Measurements from ENCODE around the gene LAMA1. TPM values are rescaled to one million over a fixed set of nuclear protein-coding genes. Genes with fewer than 3 reads are reported as not detected.

The LAMA1 gene
- polyA plus RNA-seq, 1 donor from 2014 or later, result 10.3 TPM

DNA sequence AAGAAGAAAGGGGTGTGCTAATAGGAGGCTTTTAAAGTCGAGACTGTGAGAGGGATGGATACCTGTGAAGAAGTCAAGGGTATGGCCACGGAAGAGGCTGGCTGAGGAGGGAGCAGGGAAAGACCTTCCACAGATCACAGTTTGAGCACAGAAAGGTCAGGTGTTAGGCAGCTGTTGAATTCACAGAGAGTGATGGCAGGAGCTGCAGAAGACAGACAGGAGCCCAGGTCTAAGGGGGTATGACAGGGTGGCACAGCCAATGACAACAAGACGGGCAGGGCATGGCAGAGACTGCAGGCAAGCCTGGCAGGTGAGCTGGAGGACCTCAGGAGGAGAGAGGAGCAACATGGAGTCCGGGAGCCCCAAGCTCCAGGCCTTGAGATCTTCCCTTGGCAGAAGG is 163.1 kb downstream of the LAMA1 start:
- TF ChIP-seq POLR2AphosphoS5 (IDR thresholded peaks at IDR 0.05) (no peak), EP300 (conservative IDR thresholded peaks at IDR 0.05; ENCODE audit: poor library complexity, severe bottlenecking) (no peak), MXI1 (conservative IDR thresholded peaks at IDR 0.05; ENCODE audit: poor library complexity, severe bottlenecking) (no peak), SMC3 (conservative IDR thresholded peaks at IDR 0.05; ENCODE audit: poor library complexity) (no peak), RAD21 (conservative IDR thresholded peaks at IDR 0.05) (no peak), EZH2 (IDR thresholded peaks at IDR 0.05; ENCODE audit: borderline replicate concordance, insufficient read depth, low read length, poor library complexity, severe bottlenecking) (no peak), TAF1 (IDR thresholded peaks at IDR 0.05; ENCODE audit: low read depth) (no peak)
- TF ChIP-seq, protein P1, sequence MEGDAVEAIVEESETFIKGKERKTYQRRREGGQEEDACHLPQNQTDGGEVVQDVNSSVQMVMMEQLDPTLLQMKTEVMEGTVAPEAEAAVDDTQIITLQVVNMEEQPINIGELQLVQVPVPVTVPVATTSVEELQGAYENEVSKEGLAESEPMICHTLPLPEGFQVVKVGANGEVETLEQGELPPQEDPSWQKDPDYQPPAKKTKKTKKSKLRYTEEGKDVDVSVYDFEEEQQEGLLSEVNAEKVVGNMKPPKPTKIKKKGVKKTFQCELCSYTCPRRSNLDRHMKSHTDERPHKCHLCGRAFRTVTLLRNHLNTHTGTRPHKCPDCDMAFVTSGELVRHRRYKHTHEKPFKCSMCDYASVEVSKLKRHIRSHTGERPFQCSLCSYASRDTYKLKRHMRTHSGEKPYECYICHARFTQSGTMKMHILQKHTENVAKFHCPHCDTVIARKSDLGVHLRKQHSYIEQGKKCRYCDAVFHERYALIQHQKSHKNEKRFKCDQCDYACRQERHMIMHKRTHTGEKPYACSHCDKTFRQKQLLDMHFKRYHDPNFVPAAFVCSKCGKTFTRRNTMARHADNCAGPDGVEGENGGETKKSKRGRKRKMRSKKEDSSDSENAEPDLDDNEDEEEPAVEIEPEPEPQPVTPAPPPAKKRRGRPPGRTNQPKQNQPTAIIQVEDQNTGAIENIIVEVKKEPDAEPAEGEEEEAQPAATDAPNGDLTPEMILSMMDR (IDR thresholded peaks at IDR 0.05; ENCODE audit: poor library complexity, severe bottlenecking), result no peak
- TF ChIP-seq, protein P2, sequence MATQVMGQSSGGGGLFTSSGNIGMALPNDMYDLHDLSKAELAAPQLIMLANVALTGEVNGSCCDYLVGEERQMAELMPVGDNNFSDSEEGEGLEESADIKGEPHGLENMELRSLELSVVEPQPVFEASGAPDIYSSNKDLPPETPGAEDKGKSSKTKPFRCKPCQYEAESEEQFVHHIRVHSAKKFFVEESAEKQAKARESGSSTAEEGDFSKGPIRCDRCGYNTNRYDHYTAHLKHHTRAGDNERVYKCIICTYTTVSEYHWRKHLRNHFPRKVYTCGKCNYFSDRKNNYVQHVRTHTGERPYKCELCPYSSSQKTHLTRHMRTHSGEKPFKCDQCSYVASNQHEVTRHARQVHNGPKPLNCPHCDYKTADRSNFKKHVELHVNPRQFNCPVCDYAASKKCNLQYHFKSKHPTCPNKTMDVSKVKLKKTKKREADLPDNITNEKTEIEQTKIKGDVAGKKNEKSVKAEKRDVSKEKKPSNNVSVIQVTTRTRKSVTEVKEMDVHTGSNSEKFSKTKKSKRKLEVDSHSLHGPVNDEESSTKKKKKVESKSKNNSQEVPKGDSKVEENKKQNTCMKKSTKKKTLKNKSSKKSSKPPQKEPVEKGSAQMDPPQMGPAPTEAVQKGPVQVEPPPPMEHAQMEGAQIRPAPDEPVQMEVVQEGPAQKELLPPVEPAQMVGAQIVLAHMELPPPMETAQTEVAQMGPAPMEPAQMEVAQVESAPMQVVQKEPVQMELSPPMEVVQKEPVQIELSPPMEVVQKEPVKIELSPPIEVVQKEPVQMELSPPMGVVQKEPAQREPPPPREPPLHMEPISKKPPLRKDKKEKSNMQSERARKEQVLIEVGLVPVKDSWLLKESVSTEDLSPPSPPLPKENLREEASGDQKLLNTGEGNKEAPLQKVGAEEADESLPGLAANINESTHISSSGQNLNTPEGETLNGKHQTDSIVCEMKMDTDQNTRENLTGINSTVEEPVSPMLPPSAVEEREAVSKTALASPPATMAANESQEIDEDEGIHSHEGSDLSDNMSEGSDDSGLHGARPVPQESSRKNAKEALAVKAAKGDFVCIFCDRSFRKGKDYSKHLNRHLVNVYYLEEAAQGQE (IDR thresholded peaks at IDR 0.05; ENCODE audit: borderline replicate concordance), result no peak
- H3K27ac ChIP-seq (ENCODE audit: low read length), result no peak overlapping the region
- H3K27me3 ChIP-seq (ENCODE audit: insufficient read depth, low read depth, low read length), result no peaks in the 10 kb centered on the region
- H3K36me3 ChIP-seq (ENCODE audit: insufficient read depth, low read length), result no peaks in the 10 kb centered on the region
- H3K9ac ChIP-seq (ENCODE audit: low read length), result no peak overlapping the region
- no peaks in the 10 kb centered on the region for H3K79me2 ChIP-seq (replicated peaks; ENCODE audit: insufficient read depth, low read length)
- H2AFZ ChIP-seq (ENCODE audit: low read depth, low read length), result no peak overlapping the region
- H3K4me2 ChIP-seq (ENCODE audit: low read length), result no peak overlapping the region
- no peaks in the 10 kb centered on the region for H3K9me2 ChIP-seq (ENCODE audit: insufficient read depth, low read length)
- no peaks in the 10 kb centered on the region for H3K9me3 ChIP-seq (ENCODE audit: low read length)
- H3F3A ChIP-seq (ENCODE audit: insufficient read depth, low read length, poor library complexity, severe bottlenecking), result no peaks in the 10 kb centered on the region
- H3K4me3 ChIP-seq (ENCODE audit: low read length), result no peak overlapping the region
- H4K20me1 ChIP-seq (ENCODE audit: insufficient read depth), result no peaks in the 10 kb centered on the region

DNA sequence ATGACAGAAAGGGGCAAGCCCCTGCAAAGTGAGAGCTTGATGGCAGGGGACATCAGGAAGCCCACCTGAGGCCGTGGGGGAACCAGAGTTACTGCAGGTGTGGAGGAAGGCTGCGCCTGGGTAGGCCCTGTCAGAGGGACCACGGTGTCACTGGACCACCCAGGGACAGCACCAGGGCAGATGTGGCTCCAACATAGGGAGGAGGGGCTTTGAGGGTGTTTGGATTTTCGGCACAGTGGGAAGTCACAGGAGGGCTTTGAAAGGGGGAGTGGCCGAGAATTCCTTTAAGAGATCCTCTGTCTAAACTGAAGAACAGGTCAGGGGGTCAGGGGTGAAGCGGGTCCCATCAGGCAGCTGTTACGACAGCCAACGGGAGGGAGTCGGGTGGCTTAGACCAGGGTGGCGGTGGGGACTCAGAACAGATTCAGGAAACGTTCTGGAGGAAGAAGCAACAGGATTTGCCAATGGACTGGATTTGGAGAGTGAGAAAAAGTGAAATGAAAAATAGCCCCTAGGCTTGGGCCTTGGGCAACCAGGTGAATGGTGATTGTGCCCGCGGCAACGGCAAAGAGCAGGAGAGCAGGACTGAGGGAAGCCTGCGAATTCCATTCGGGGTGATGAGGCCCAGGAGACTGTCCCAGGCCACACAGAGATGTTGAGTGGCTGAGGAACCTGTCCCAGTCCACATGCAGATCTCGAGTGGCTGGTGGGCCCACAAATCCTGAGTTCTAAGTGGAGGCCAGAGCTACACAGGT is 166.1 kb downstream of the LAMA1 start:
- H3F3A ChIP-seq (ENCODE audit: insufficient read depth, low read length, poor library complexity, severe bottlenecking), result no peaks in the 10 kb centered on the region
- H3K9me2 ChIP-seq (ENCODE audit: insufficient read depth, low read length), result no peaks in the 10 kb centered on the region
- H3K4me2 ChIP-seq (ENCODE audit: low read length), result no peak overlapping the region
- TF ChIP-seq, protein P1 (IDR thresholded peaks at IDR 0.05; ENCODE audit: poor library complexity, severe bottlenecking), result no peak
- no peak for TF ChIP-seq EZH2 (IDR thresholded peaks at IDR 0.05; ENCODE audit: borderline replicate concordance, insufficient read depth, low read length, poor library complexity, severe bottlenecking)
- no peak for TF ChIP-seq POLR2AphosphoS5 (IDR thresholded peaks at IDR 0.05)
- TF ChIP-seq MXI1 (conservative IDR thresholded peaks at IDR 0.05; ENCODE audit: poor library complexity, severe bottlenecking), result no peak
- TF ChIP-seq RAD21 (conservative IDR thresholded peaks at IDR 0.05), result no peak
- no peak for TF ChIP-seq SMC3 (conservative IDR thresholded peaks at IDR 0.05; ENCODE audit: poor library complexity)
- TF ChIP-seq TAF1 (IDR thresholded peaks at IDR 0.05; ENCODE audit: low read depth), result no peak
- no peak for TF ChIP-seq EP300 (conservative IDR thresholded peaks at IDR 0.05; ENCODE audit: poor library complexity, severe bottlenecking)
- TF ChIP-seq, protein P2 (IDR thresholded peaks at IDR 0.05; ENCODE audit: borderline replicate concordance), result no peak
- no peaks in the 10 kb centered on the region for H3K9me3 ChIP-seq (ENCODE audit: low read length)
- no peaks in the 10 kb centered on the region for H3K36me3 ChIP-seq (ENCODE audit: insufficient read depth, low read length)
- no peak overlapping the region for H3K9ac ChIP-seq (ENCODE audit: low read length)
- no peak overlapping the region for H2AFZ ChIP-seq (ENCODE audit: low read depth, low read length)
- H3K4me3 ChIP-seq (ENCODE audit: low read length), result no peak overlapping the region
- H3K27me3 ChIP-seq (ENCODE audit: insufficient read depth, low read depth, low read length), result no peaks in the 10 kb centered on the region
- no peaks in the 10 kb centered on the region for H3K79me2 ChIP-seq (replicated peaks; ENCODE audit: insufficient read depth, low read length)
- no peaks in the 10 kb centered on the region for H4K20me1 ChIP-seq (ENCODE audit: insufficient read depth)
- no peak overlapping the region for H3K27ac ChIP-seq (ENCODE audit: low read length)

All from neural cell (in vitro differentiated cells).